OCI-LY7 (cell line): ENCODE results near the gene RGS2. TPM values are rescaled to one million over a fixed set of nuclear protein-coding genes. Genes with fewer than 3 reads are reported as not detected.

ENCODE experiments used
- Bru-seq: library from RNA; stranded (reverse); fragments of 400-500 nt; gene quantifications from one replicate; lab custom pipeline; 2021; lab: Mats Ljungman, UMichigan
- BruChase-seq, 2 experiments: library from RNA; stranded (reverse); fragments of 400-500 nt; gene quantifications; one replicate each; lab custom pipeline; 2021; lab: Mats Ljungman, UMichigan
- BruUV-seq: library from RNA; stranded (reverse); fragments of 400-500 nt; replicated peaks from 2 replicates; lab custom pipeline; 2021; lab: Mats Ljungman, UMichigan
- CTCF ChIA-PET: fragments of 300-600 bp; sonication (Branson Sonifier 250); formaldehyde crosslinking; loops from one replicate; lab custom pipeline; 2022; ENCODE audit warnings: antibody characterized with exemption; ENCODE audit not compliant: unreplicated experiment; lab: Charles Lee
- POLR2A ChIA-PET: fragments of 300-600 bp; sonication (Branson Sonifier 250); formaldehyde crosslinking; loops from one replicate; lab custom pipeline; 2022; ENCODE audit warnings: antibody characterized with exemption; lab: Charles Lee
- DNase-seq: peaks from one replicate; pipeline ENCODE4 v3.0.0-alpha.2; 2015; ENCODE audit warnings: low spot score
- H2AFZ ChIP-seq: fragments of 200-600 bp; sonication (generic), shearing (Covaris generic); 2 replicates; pipeline ENCODE4 v1.6.1; 2014; ENCODE audit warnings: mild to moderate bottlenecking, antibody characterized with exemption, low read length, moderate library complexity
- H3K27ac ChIP-seq: fragments of 200-600 bp; sonication (generic); 2 replicates; pipeline ENCODE4 v1.5.1; 2014; ENCODE audit warnings: mixed run types, low read depth, mild to moderate bottlenecking, moderate library complexity, low read length, inconsistent platforms; ENCODE audit not compliant: poor library complexity, severe bottlenecking
- H3K36me3 ChIP-seq: fragments of 200-600 bp; sonication (generic); 2 replicates; pipeline ENCODE4 v1.6.1; 2014; ENCODE audit warnings: mild to moderate bottlenecking, antibody characterized with exemption, low read length, moderate library complexity, mixed read lengths; ENCODE audit not compliant: insufficient read depth
- H3K4me1 ChIP-seq: fragments of 200-600 bp; sonication (generic); 2 replicates; pipeline ENCODE4 v1.5.1; 2014; ENCODE audit warnings: mild to moderate bottlenecking, low read length; ENCODE audit not compliant: insufficient read depth, poor library complexity, severe bottlenecking
- H3K4me2 ChIP-seq: fragments of 200-600 bp; sonication (generic); 2 replicates; pipeline ENCODE4 v1.6.1; 2014; ENCODE audit warnings: mild to moderate bottlenecking, low read length
- H3K4me3 ChIP-seq: fragments of 200-600 bp; sonication (generic); 2 replicates; pipeline ENCODE4 v1.5.1; 2014; ENCODE audit warnings: mild to moderate bottlenecking, low read depth, low read length; ENCODE audit not compliant: poor library complexity, severe bottlenecking
- H3K79me2 ChIP-seq: fragments of 200-600 bp; sonication (generic); 2 replicates; pipeline ENCODE4 v1.6.1; 2016; ENCODE audit warnings: low read depth, mild to moderate bottlenecking, low read length, moderate library complexity, mixed read lengths; ENCODE audit not compliant: insufficient read depth
- H3K9me2 ChIP-seq: fragments of 200-600 bp; sonication (generic); 2 replicates; pipeline ENCODE4 v1.6.1; 2016; ENCODE audit warnings: mild to moderate bottlenecking, low read length, mixed read lengths; ENCODE audit not compliant: insufficient read depth
- H3K9me3 ChIP-seq: fragments of 200-600 bp; sonication (generic); 2 replicates; pipeline ENCODE4 v1.6.1; 2014; ENCODE audit warnings: mild to moderate bottlenecking, mixed run types, low read length, mixed read lengths
- H4K20me1 ChIP-seq: fragments of 200-600 bp; sonication (generic); 2 replicates; pipeline ENCODE4 v1.6.1; 2014; ENCODE audit warnings: mild to moderate bottlenecking, antibody characterized with exemption, low read length, moderate library complexity, mixed read lengths; ENCODE audit not compliant: insufficient read depth
- EZH2phosphoT487 ChIP-seq: fragments of 200-600 bp; sonication (generic); IDR thresholded peaks from 2 replicates; pipeline ENCODE4 v1.6.1; 2018; ENCODE audit warnings: low read depth, borderline replicate concordance, mild to moderate bottlenecking, mixed run types, antibody characterized with exemption, low read length, moderate library complexity, mixed read lengths
- intact Hi-C: fragments of 100-400 bp; cut with micrococcal nuclease; formaldehyde crosslinking; loops from one replicate; pipeline ENCODE4 v1.10.0; 2022; ENCODE audit not compliant: unreplicated experiment
- long read RNA-seq: library from polyadenylated mRNA; stranded (forward); transcript quantifications from one replicate; pipeline ENCODE4 v2.0.0, GENCODE V29; 2022
- total RNA-seq, 2 experiments: library from RNA; depleted of rRNA in 1 of 2; stranded (reverse); fragments of >200 nt in 1 of 2; shearing (Covaris generic) in 1 of 2; gene quantifications; 2 replicates each; pipeline ENCODE4 v1.2.3, GENCODE V29; 2014 to 2022
- TF ChIP-seq, protein P1 (sequence below): fragments of 200-600 bp; sonication (generic); conservative IDR thresholded peaks from 2 replicates; pipeline ENCODE4 v1.5.1; 2014; ENCODE audit warnings: mild to moderate bottlenecking, antibody characterized with exemption, low read length, moderate library complexity, mixed read lengths

Gene RGS2, protein sequence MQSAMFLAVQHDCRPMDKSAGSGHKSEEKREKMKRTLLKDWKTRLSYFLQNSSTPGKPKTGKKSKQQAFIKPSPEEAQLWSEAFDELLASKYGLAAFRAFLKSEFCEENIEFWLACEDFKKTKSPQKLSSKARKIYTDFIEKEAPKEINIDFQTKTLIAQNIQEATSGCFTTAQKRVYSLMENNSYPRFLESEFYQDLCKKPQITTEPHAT
- total RNA-seq (2014; rRNA removed; shearing (Covaris generic)) = 26.5 and 27.6 TPM in 2 replicates
- 12.5 and 13.6 TPM in 2 replicates for total RNA-seq (2022)
- percentile 90 among the genes with signal in this experiment for Bru-seq, nascent RNA
- BruChase-seq, experiment 1, labeled RNA remaining after a 6-hour chase = percentile 48 among the genes with signal in this experiment
- percentile 53 among the genes with signal in this experiment for BruChase-seq, experiment 2, labeled RNA remaining after a 2-hour chase
- long read RNA-seq, partial matches to known transcripts = 2 of 6 reads
- long read RNA-seq, other reads (novel, unspliced or antisense) = 0 of 6 reads

DNA sequence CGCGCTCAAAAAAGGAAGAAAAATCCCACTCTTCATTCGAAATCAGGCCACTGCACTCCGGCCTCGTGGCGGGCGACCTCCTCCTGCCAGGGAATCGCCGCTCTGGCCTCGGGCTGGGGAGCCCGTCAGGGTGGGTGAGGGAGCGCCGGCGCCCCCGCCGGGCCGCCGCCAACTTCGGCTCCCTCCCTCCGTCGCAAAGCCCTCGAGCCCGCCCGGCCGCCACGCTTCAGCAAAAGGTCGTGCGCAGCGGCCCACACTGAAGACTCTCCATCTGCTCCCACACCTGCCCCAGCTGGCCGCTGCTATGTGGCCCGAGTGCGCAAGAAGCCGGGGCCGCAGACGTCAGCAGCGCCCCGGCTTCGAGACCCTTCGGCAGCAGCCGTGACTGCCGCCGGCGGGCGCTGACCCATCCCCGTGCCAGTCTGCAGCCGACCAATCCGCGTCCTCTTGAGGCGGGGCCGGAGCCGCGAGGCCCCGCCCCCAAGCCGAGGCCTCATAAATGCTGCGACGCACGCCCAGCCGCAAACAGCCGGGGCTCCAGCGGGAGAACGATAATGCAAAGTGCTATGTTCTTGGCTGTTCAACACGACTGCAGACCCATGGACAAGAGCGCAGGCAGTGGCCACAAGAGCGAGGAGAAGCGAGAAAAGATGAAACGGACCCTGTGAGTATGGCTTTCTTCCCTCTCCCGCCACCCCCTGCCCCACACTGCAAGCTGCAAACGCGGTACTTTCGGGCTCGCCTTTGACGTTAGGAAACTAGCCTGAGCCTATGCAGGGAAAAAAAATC lies at the start of gene RGS2:
TSS of gene RGS2 (plus strand) at position 522 of the 789 bp plus-strand sequence. CDS start at position 555, 33 bp downstream.
- intact Hi-C loops = loop anchor here (1.0 to 5.0 kb wide), 7 partner anchors 174 to 1479 kb away; partner anchors contain the start of genes CDC73, RO60 and UCHL5
- H3K4me3 ChIP-seq = peak within 1 kb of the TSS; percentile 81
- POLR2A ChIA-PET = interaction anchor here (0.6 to 3.1 kb wide), 7 partner anchors 27 to 332 kb away, joined by 3 to 11 read pairs (median 8); partner anchors contain the start of gene UCHL5
- peaks cover 17% of the 10 kb centered on the region for H3K36me3 ChIP-seq
- CTCF ChIA-PET = no interaction called here
- peaks cover 9% of the 10 kb centered on the region; the same call in 1 of the 2 replicates for H3K79me2 ChIP-seq
- peak within 1 kb of the TSS; percentile 96 for H3K4me2 ChIP-seq
- TF ChIP-seq, protein P1, sequence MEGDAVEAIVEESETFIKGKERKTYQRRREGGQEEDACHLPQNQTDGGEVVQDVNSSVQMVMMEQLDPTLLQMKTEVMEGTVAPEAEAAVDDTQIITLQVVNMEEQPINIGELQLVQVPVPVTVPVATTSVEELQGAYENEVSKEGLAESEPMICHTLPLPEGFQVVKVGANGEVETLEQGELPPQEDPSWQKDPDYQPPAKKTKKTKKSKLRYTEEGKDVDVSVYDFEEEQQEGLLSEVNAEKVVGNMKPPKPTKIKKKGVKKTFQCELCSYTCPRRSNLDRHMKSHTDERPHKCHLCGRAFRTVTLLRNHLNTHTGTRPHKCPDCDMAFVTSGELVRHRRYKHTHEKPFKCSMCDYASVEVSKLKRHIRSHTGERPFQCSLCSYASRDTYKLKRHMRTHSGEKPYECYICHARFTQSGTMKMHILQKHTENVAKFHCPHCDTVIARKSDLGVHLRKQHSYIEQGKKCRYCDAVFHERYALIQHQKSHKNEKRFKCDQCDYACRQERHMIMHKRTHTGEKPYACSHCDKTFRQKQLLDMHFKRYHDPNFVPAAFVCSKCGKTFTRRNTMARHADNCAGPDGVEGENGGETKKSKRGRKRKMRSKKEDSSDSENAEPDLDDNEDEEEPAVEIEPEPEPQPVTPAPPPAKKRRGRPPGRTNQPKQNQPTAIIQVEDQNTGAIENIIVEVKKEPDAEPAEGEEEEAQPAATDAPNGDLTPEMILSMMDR = peak; percentile 26; the same call in 1 of the 2 replicates
- TF ChIP-seq EZH2phosphoT487 = no peak
- H3K9me2 ChIP-seq = no peaks in the 10 kb centered on the region
- H4K20me1 ChIP-seq = no peaks in the 10 kb centered on the region
- H3K27ac ChIP-seq = peak within 1 kb of the TSS; percentile 56
- H3K9me3 ChIP-seq = no peaks in the 10 kb centered on the region
- BruUV-seq = no TSS peak
- DNase-seq = peak; percentile 94
- H3K4me1 ChIP-seq = peaks cover 36% of the 10 kb centered on the region
- peak within 1 kb of the TSS; percentile 97 for H2AFZ ChIP-seq

DNA sequence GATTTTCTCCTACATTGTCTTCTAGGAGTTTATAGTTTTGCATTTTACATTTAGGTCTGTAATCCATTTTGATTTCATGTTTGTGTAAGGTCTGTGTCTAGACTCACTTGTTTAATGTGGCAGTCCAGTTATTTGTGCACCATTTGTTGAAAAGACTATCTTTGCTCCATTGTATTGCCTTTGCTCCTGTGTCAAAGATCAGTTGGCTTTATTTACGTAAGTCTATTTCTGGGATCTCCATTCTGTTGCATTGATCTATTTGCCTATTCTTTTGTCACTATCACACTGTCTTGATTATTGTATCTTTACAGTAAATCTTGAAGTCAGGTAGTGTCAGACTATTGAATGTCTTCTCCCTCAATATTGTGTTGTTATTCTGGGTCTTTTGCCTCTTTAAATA lies 49.7 kb upstream of the RGS2 start:
- Histone ChIP-seq H2AFZ (no peak overlapping the region), H3K9me2 (no peaks in the 10 kb centered on the region), H3K4me1 (no peaks in the 10 kb centered on the region), H3K79me2 (no peaks in the 10 kb centered on the region), H4K20me1 (no peaks in the 10 kb centered on the region), H3K4me2 (no peak overlapping the region), H3K27ac (no peak overlapping the region), H3K4me3 (no peak overlapping the region), H3K36me3 (no peaks in the 10 kb centered on the region), H3K9me3 (no peaks in the 10 kb centered on the region)
- ChIA-PET POLR2A (no interaction called here), CTCF (no interaction called here)
- no peak for DNase-seq
- TF ChIP-seq, protein P1 = no peak
- no peak for TF ChIP-seq EZH2phosphoT487
- no TSS peak for BruUV-seq
- intact Hi-C loops = no loop called here
